Panc1 (cell line): ENCODE results near the gene CBARP. TPM values are rescaled to one million over a fixed set of nuclear protein-coding genes. Genes with fewer than 3 reads are reported as not detected.
A peak's percentile ranks its signal among the peaks of the same experiment; 100 is the strongest.

Source experiments
- ATAC-seq: fragments of 200-7000 bp; cut with Tn5 transposase; 2 replicates; pipeline ENCODE4 v1.9.1; 2020; ENCODE audit warnings: mild to moderate bottlenecking, moderate library complexity
- BruUV-seq: library from RNA; stranded (reverse); fragments of 400-500 nt; replicated peaks from 2 replicates; lab custom pipeline; 2021; lab: Mats Ljungman, UMichigan
- CTCF ChIA-PET: fragments of 300-600 bp; sonication (Branson Sonifier 250); formaldehyde crosslinking; loops from one replicate; lab custom pipeline; 2022; ENCODE audit warnings: antibody characterized with exemption; lab: Charles Lee
- POLR2A ChIA-PET: fragments of 300-600 bp; sonication (Branson Sonifier 250); formaldehyde crosslinking; loops from one replicate; lab custom pipeline; 2022; ENCODE audit warnings: antibody characterized with exemption; lab: Charles Lee
- DNase-seq: peaks from one replicate; pipeline ENCODE4 v3.0.0-alpha.2; 2010; ENCODE audit warnings: low read depth, low spot score
- H3K27ac ChIP-seq: 2 replicates; pipeline ENCODE4 v1.5.1; 2011; ENCODE audit warnings: mild to moderate bottlenecking, low read length, inconsistent platforms
- H3K27me3 ChIP-seq: fragments of 200-500 bp; sonication (Bioruptor generic); 2 replicates; pipeline ENCODE4 v1.6.0; 2014; ENCODE audit warnings: low read length, inconsistent platforms; ENCODE audit not compliant: control insufficient read depth, insufficient read depth
- H3K36me3 ChIP-seq: fragments of 200-500 bp; sonication (Bioruptor generic); 2 replicates; pipeline ENCODE4 v1.5.1; 2014; ENCODE audit warnings: inconsistent platforms, mild to moderate bottlenecking, low read length, moderate library complexity; ENCODE audit not compliant: control insufficient read depth, insufficient read depth
- H3K4me1 ChIP-seq: 2 replicates; pipeline ENCODE4 v1.5.1; 2011; ENCODE audit warnings: inconsistent platforms, mild to moderate bottlenecking, low read length, moderate library complexity; ENCODE audit not compliant: control insufficient read depth, insufficient read depth
- H3K4me3 ChIP-seq, 2 experiments: 2 replicates each; pipeline ENCODE4 v1.5.1; 2011 to 2012; ENCODE audit warnings: low read depth in 2 of 2, low read length in 2 of 2, mild to moderate bottlenecking in 2 of 2, inconsistent platforms in 1 of 2, moderate library complexity in 1 of 2
- H3K9me3 ChIP-seq: fragments of 200-500 bp; sonication (Bioruptor generic); 2 replicates; pipeline ENCODE4 v1.5.1; 2014; ENCODE audit warnings: low read depth, mild to moderate bottlenecking, inconsistent platforms, low read length, moderate library complexity; ENCODE audit not compliant: control insufficient read depth, insufficient read depth
- CTCF ChIP-seq: fragments of 450-650 bp; IDR thresholded peaks from 2 replicates; pipeline ENCODE4 v1.5.1; 2017; ENCODE audit warnings: mild to moderate bottlenecking
- POLR2AphosphoS5 ChIP-seq: IDR thresholded peaks from 2 replicates; pipeline ENCODE4 v1.6.1; 2012; ENCODE audit warnings: mild to moderate bottlenecking, low read depth, low read length, moderate library complexity
- REST ChIP-seq, 2 experiments: IDR thresholded peaks; 2 replicates each; pipeline ENCODE4 v1.6.1; 2011 to 2012; ENCODE audit warnings: low read depth in 2 of 2, control low read depth in 1 of 2, low read length in 1 of 2, mild to moderate bottlenecking in 1 of 2, moderate library complexity in 1 of 2; ENCODE audit not compliant: insufficient read depth in 1 of 2
- SIN3A ChIP-seq: IDR thresholded peaks from 2 replicates; pipeline ENCODE4 v1.6.1; 2012; ENCODE audit warnings: low read depth, mild to moderate bottlenecking, low read length, moderate library complexity, borderline replicate concordance; ENCODE audit not compliant: insufficient read depth
- TCF7L2 ChIP-seq: IDR thresholded peaks from 2 replicates; pipeline ENCODE4 v1.6.1; 2011; ENCODE audit warnings: mild to moderate bottlenecking, low read depth, low read length, inconsistent platforms
- in situ Hi-C: cut with HindIII; loops from 2 replicates; pipeline ENCODE4 v1.10.0; 2016; ENCODE audit warnings: low sequenced_read_pairs, low pct_unique_long_range_greater_than_20kb
- intact Hi-C: fragments of 100-400 bp; cut with micrococcal nuclease; formaldehyde crosslinking; loops from one replicate; pipeline ENCODE4 v1.10.0; 2022; ENCODE audit not compliant: unreplicated experiment
- total RNA-seq: library from RNA; stranded (reverse); gene quantifications from one replicate; pipeline ENCODE4 v1.2.1, GENCODE V29; 2021; ENCODE audit not compliant: unreplicated experiment

CBARP gene
- total RNA-seq, 1 experiment from 2014 or later = 14.5 TPM

- intact Hi-C loops = no loop called here
- in situ Hi-C loops = no loop called here
- no peaks in the 10 kb centered on the region for H3K27me3 ChIP-seq
- H3K36me3 ChIP-seq = no peaks in the 10 kb centered on the region
- no peak overlapping the region for H3K4me3 ChIP-seq
- DNase-seq = no peak
- peak overlapping the region; percentile 72 for H3K27ac ChIP-seq
- POLR2A ChIA-PET = no interaction called here
- BruUV-seq = no TSS peak
- no peaks in the 10 kb centered on the region for H3K9me3 ChIP-seq
- H3K4me1 ChIP-seq = peaks cover 61% of the 10 kb centered on the region
- TF ChIP-seq SIN3A (no peak), TCF7L2 (no peak), POLR2AphosphoS5 (no peak), REST (IDR thresholded peaks at IDR 0.05; ENCODE audit: insufficient read depth in 1 of 2, low read depth in 2 of 2, low read length in 1 of 2) (no peak), CTCF (no peak)
- ATAC-seq = no peak
- CTCF ChIA-PET = no interaction called here
Observed at GRCh38 chr19:1181606-1182005, 56.2 kb downstream of the CBARP start.

Other genes starting within 250 kb of the CBARP start
- 4.6 TPM for gene GRIN3B, start 237.6 kb downstream of the CBARP start, total RNA-seq
- gene TMEM259, start 216.9 kb downstream of the CBARP start, total RNA-seq = 193 TPM
- not detected for gene RNU6-2, start 216.5 kb downstream of the CBARP start, total RNA-seq
- gene CNN2, start 211.4 kb downstream of the CBARP start, total RNA-seq = 203 TPM
- gene ABCA7, start 197.9 kb downstream of the CBARP start, total RNA-seq = 47.5 TPM
- gene ARHGAP45, start 170.8 kb downstream of the CBARP start, total RNA-seq = 27.8 TPM
- 279 TPM for gene POLR2E, start 142.6 kb downstream of the CBARP start, total RNA-seq
- gene GPX4, start 134.0 kb downstream of the CBARP start, total RNA-seq = 577 TPM
- 101 TPM for gene SBNO2, start 63.7 kb downstream of the CBARP start, total RNA-seq
- 116 TPM for gene STK11, start 32.2 kb downstream of the CBARP start, total RNA-seq
- gene ATP5F1D, start 3.7 kb upstream of the CBARP start, total RNA-seq = 218 TPM
- gene MIDN, start 10.6 kb upstream of the CBARP start, total RNA-seq = 118 TPM
- 66.6 TPM for gene CIRBP, start 31.3 kb upstream of the CBARP start, total RNA-seq
- gene FAM174C, start 37.5 kb upstream of the CBARP start, total RNA-seq = 133 TPM
- 7.8 TPM for gene EFNA2, start 47.9 kb upstream of the CBARP start, total RNA-seq
- 73.0 TPM for gene NDUFS7, start 145.9 kb upstream of the CBARP start, total RNA-seq
- gene GAMT, start 163.5 kb upstream of the CBARP start, total RNA-seq = 21.2 TPM
- 195 TPM for gene DAZAP1, start 169.6 kb upstream of the CBARP start, total RNA-seq
- 1,067 TPM for gene RPS15, start 200.4 kb upstream of the CBARP start, total RNA-seq
- gene APC2, start 212.1 kb upstream of the CBARP start, total RNA-seq = 11.9 TPM
- 34.7 TPM for gene C19orf25, start 241.2 kb upstream of the CBARP start, total RNA-seq